ENCODE results near the gene EVI5. TPM values are rescaled to one million over a fixed set of nuclear protein-coding genes. Genes with fewer than 3 reads are reported as not detected.
A peak's percentile ranks its signal among the peaks of the same experiment; 100 is the strongest.

EVI5 gene
- total and polyA plus RNA-seq, 10 of the 15 experiments (the other 5 are each of a cell fraction or from before 2014, with no cell fraction given) = 0.27 to 6.8 (median 1.7) TPM

- TF ChIP-seq MTA2 (IDR thresholded peaks at IDR 0.05; ENCODE audit: low read depth) (peak; percentile 62; the same call in 1 of the 2 replicates), NFYA (IDR thresholded peaks at IDR 0.05; ENCODE audit: borderline replicate concordance, low read depth, low read length) (no peak), NKRF (conservative IDR thresholded peaks at IDR 0.05) (no peak), SPI1 (IDR thresholded peaks at IDR 0.05; ENCODE audit: borderline replicate concordance, insufficient read depth, low read depth, low read length) (no peak), ESRRA (IDR thresholded peaks at IDR 0.05; ENCODE audit: low read length) (0 out of 2 replicates have a peak, but pooled peaks have one; percentile 5), BHLHE40 (IDR thresholded peaks at IDR 0.05; ENCODE audit: borderline replicate concordance in 1 of 2, low read depth in 2 of 2, low read length in 1 of 2) (0 out of 4 replicates have a peak, but pooled peaks of 1 of the 2 experiments have one; percentile 25), ASH2L (IDR thresholded peaks at IDR 0.05; ENCODE audit: borderline replicate concordance, low read depth) (peak; percentile 71; the same call in 1 of the 2 replicates), SIX5 (IDR thresholded peaks at IDR 0.05; ENCODE audit: low read depth, low read length, severe bottlenecking) (no peak), USF1 (IDR thresholded peaks at IDR 0.05; ENCODE audit: borderline replicate concordance, extremely low read length, insufficient read depth, low read depth, low read length) (no peak), MLLT1 (IDR thresholded peaks at IDR 0.05) (peak; percentile 40; the same call in 1 of the 2 replicates), ZNF274 (IDR thresholded peaks at IDR 0.05; ENCODE audit: insufficient read depth, insufficient read length) (no peak), USF2 (IDR thresholded peaks at IDR 0.05; ENCODE audit: borderline replicate concordance, low read depth, low read length) (no peak), CHD4 (IDR thresholded peaks at IDR 0.05) (no peak), EED (IDR thresholded peaks at IDR 0.05; ENCODE audit: low read depth) (peak; percentile 80), BMI1 (IDR thresholded peaks at IDR 0.05; ENCODE audit: borderline replicate concordance) (0 out of 2 replicates have a peak, but pooled peaks have one; percentile 36), TARDBP (IDR thresholded peaks at IDR 0.05; ENCODE audit: borderline replicate concordance) (no peak), ZNF384 (IDR thresholded peaks at IDR 0.05; ENCODE audit: borderline replicate concordance, low read depth, low read length) (0 out of 2 replicates have a peak, but pooled peaks have one; percentile 20), NR2C1 (IDR thresholded peaks at IDR 0.05) (no peak), FOXK2 (IDR thresholded peaks at IDR 0.05) (no peak), STAT3 (IDR thresholded peaks at IDR 0.05; ENCODE audit: low read depth, low read length) (no peak), YBX1 (IDR thresholded peaks at IDR 0.05) (no peak), IRF5 (IDR thresholded peaks at IDR 0.05; ENCODE audit: borderline replicate concordance) (no peak), CBX5 (IDR thresholded peaks at IDR 0.05; ENCODE audit: low read depth) (no peak)
Measured at GRCh38 chr1:92538413-92539061, 246.4 kb downstream of the EVI5 start (continued).
